Germinal center (tissue), 1 donor: Measurements from ENCODE around the gene LGALSL.
"Not testable (repeated sequence)": the region's sequence is repeated elsewhere in the genome, so short reads cannot be mapped to it uniquely, and the experiment has no call there.

ENCODE experiments used
- DNase-seq: peaks from one replicate; pipeline ENCODE4 v3.0.0; 2012; ENCODE audit warnings: mixed read lengths, low spot score

LGALSL gene

DNA sequence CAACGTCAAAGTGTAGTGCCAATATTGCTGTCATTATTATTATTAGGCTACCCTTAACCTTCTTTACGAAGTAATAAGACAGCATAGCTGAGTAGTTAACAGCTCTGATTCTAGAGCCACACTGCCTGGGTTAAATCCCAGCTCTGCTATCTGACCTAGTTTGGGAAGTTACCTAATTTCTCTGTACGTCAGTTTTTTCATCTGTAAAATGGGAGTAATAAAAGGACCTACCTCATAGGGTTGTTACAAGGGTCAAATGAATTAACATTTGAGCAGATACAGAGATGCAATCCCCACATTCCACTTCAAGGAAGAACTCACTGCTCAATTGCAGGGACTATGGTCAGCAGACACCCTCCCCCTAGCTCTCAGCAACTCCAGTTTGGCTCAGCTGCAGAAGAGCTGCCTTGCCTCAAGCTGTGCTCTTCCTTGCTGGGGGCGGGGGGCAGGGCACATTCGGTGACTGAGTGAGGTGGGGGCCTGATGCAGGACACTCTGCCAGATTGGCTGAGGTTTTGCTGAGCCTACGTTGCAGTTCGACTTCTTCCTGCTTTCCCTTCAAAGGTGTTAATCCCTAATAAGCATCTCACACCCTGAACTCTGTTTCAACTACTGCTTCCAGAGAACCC lies 11.0 kb upstream of the LGALSL start:
- no peak for DNase-seq

DNA sequence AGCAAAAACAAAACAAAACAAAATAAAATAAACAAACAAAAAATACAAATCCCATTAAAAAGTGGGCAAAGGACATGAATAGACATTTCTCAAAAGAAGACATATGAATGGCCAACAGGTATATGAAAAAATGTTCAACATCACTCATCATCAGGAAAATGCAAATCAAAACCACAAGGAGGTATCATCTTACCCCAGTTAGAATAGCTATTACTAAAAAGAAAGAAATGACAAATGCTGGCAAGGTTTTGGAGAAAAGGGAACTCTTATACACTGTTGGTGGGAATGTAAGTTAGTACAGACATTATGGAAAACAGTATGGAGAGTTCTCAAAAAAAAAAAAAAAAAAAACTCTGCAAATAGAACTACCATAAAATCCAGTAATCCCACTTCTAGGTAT lies 8.0 kb upstream of the LGALSL start:
- DNase-seq: not testable (repeated sequence)

DNA sequence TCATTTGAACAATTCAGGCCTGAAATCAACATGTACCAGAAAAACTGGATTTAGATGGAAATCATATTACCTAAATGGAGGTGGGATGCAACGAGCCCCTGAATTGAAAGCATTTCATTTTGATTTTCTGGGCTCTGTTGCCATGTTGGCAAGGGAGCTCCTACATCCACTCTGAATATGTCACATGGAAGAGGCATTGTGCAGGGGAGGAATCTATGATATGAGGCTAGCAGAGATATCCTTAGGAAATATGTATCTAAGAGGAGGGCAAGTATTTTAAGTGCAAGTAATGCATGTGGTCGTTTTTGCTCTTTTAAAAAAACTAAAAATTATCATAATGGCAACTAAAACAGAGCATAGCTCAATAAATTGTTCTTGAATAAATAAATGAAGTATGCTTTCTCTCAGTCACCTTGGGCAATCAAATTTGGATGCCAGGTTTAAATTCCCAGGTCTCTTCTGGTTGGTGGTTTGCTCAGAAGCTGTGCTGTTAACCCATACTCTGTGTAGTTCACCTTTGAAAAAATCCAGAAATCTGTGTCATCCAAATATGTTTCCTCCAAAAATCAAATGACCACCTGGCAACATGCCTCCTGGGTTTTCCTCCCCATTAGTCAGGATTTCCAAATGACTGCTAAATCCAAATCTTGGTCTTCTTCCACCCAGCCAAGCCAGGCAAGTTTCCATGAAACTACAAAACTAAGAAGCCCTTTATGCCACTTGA lies 6.5 kb upstream of the LGALSL start:
- no peak for DNase-seq

DNA sequence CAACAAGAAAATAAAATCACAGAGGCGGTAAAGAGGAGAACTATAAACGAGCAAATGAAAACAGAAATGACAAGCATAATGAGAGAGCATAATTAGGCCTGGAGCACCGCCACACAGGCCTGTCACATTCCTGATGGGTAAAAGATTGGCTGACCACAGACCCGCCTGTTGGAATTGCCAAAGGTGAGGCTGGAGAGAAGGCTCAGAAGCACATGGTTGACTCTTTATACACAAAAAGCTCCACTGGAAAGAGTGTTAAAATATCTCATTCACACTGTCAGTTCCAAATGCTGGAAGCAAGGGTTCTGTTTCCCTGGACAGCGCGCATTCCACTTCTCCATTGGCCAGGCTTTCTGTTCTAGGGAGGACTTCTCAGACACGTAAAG lies 5.9 kb upstream of the LGALSL start:
- DNase-seq: no peak

DNA sequence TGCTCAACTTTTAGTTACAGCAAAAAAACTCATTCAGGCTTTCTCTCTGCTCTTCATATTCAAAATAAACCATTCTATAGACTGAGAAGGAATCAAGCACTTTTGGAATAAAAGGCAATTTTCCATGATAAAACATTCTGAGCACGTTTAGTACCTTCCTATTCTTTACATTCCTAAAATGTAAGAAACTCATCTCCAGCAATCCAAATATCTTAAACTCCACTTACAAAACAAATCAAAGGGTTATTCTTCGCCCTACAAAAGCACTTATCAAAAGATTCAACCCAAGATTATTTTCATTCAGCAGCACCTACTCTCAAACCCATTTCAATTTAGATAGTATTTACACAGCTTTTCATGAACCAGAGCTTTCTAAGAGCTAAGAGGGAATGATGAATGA lies 2.9 kb upstream of the LGALSL start:
- no peak for DNase-seq

DNA sequence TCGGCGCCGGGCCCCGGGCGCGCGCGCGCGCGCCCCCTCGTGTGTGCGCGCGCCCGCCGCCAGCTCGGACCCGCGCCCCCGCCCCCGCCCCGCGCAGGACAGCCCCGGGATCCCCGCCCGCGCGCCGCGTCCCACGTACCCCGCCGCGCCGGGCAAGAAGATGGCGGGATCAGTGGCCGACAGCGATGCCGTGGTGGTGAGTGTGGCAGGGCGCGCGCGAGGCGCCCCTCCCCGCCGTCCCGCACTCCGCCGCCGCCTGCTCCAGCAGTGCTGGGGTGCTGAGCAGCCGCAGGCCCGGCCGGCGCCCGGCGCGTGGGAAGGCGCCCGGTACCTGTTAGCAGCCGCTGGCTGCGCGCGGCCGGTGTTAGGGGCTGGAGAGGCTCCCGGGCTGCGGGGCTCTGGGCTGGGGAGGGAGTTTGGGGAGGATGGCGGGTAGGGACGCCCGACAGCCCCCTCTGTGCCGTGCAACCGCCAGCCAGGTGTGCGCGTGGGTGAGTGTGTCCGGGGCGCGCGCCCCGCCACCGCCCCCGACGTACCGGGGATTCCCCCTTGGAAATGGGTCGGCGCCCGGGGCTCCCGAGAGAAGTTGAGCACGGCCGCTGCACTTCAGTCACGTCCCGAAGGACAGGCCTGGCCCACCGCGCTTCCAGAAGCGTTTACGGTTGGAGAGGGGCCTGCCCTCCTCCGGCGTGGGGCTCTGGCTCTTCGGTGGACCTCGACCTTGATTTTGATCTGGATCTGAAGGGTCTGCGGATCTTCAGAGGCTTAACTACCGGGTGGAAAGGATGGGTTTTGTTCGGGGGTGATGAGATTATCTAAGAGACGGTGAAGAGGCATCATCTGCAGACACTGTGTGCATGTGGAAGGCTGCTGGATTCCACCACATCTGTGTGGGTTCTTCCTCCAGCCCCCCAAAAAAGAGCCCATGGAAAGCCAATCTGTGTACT lies 697 bp downstream of the LGALSL start:
- DNase-seq: peak; percentile 86

DNA sequence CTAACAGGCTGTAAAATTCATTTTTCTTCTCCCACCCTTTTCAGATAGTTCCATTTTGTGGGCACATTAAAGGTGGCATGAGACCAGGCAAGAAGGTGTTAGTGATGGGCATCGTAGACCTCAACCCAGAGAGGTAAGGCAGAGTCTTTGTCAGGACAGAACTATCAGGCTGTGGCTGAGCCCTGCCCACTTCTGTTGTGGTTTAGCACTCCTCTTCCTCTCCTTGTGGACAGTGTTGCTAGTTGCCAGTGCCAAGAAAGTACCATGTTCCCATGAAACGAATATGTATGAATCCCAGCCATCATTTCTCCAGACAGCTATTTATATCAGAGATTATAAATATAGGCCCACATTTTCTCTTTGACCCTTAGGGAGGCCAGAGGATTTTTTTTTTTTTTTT lies 1.6 kb downstream of the LGALSL start:
- peak; percentile 6 for DNase-seq

DNA sequence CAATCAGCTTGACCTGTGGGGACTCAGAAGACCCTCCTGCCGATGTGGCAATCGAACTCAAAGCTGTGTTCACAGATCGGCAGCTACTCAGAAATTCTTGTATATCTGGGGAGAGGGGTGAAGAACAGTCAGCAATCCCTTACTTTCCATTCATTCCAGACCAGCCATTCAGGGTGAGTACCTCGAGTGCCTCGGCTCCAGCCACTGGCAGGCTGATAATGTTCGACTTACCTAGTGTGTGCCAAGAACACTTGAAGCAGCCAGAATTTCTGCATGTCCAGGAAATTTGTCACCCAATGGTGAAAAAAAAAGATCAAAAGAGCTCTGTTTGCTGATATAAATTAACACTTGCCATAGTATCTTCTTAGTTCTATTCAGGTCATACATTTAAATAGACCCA lies 2.3 kb downstream of the LGALSL start:
- DNase-seq: no peak

DNA sequence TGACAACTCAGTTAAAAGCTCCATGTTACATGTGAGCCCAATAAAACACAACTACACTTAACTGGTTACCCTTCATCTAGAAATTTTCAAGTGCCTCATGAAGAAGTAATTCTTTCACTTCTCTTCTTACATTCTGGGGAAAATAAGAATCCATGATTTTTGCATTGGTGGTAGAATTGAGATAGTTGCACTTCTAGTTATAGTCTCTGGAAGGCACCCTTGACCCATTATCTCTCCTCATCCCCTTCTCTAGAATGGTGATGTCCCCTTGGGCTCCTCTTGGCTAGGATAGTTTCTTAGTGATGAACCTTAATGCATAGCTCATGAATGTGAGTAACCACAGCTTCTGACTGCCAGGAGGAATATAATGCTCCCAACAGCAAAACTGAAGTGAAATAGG lies 3.6 kb downstream of the LGALSL start:
- DNase-seq: no peak

DNA sequence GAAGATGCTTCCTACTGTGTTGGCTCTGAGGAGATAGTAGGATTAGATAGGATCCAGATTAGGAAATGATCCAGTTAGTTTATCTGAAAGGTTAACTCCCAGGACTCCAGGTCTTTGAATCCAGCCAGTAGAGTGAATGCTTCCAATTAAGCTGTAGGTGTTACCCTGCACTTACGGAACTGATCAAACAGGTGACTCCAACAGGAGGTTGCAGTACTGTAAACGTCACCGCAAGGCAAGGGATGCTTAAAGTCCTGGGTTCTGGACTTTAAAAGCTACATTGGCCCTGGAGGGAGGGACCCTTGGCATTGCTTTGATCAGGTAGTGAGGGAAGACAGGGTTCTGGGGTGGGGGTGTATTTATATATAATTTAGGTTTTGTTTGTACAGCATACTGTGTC lies 5.6 kb downstream of the LGALSL start:
- DNase-seq: no peak

DNA sequence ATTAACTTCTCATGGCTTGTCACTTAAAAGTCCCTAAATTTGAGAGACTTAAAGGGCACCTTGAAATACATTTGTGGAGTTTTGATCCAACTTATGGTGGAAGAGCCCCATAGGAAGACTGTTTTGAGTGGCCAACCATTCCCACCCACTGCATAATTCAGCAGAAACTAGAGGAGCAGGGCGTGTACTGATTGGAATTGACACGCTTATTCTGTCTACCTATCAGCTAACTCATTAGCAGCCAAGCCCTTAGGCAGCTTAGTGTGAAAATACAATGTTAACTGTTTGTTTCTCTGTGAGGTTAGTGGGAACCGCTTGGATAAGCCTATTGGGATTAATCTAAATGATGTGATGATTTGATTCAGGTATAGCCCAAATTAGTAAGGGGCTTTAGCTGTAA lies 6.4 kb downstream of the LGALSL start:
- DNase-seq: no peak

DNA sequence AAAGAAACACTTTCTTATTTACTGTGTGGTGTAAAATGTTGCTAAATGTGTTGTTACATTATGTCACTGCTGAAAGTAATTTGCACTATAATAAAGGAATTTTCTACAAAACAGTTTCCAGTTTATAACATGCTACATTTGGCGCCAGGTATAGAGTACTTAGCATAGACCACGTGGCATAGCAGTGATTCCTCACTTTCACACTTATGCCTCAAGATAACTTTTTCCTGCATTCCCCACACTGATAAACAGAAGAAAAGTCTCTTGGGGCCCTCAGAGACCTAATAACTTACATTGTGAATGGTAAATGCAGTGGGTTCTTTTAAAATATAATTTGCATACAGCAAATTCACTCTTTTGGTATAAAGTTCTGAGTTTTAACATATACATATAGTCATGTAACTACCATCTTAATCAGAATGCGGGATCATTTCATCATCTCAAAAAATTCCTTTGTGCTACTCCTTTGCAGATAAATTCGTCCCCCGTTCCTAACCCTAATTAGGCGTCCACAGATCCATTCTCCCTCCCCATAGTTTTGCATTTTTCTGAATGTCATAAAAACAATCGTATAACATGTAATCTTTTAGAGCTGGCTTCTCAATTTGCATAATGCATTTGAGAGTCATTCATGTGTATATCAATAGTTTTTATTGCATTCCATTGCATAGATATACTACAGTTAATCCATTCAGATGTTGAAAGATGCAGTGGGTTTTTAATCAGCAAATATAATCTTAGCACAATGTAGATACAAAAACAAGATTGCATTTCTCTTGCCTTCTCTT lies 7.5 kb downstream of the LGALSL start:
- no peak for DNase-seq

DNA sequence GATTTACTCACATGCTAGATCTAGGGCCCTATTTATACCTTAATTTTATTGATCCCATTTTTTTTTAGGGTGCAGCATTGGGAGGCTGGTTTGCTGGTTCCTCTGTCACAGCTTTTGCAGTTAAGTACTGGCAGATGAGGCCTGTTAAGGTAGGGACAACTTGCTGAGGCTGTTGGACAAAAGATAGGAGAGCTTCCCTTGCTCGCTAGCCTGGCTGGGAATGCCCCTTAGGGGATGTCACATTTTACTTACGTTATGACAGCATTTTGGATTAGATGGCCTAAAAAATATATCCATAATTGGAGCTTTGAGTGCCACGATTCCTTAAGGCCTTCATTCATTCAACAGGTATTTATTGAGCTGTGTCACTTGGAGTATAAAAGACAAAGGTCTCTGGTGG lies 8.2 kb downstream of the LGALSL start:
- no peak for DNase-seq

DNA sequence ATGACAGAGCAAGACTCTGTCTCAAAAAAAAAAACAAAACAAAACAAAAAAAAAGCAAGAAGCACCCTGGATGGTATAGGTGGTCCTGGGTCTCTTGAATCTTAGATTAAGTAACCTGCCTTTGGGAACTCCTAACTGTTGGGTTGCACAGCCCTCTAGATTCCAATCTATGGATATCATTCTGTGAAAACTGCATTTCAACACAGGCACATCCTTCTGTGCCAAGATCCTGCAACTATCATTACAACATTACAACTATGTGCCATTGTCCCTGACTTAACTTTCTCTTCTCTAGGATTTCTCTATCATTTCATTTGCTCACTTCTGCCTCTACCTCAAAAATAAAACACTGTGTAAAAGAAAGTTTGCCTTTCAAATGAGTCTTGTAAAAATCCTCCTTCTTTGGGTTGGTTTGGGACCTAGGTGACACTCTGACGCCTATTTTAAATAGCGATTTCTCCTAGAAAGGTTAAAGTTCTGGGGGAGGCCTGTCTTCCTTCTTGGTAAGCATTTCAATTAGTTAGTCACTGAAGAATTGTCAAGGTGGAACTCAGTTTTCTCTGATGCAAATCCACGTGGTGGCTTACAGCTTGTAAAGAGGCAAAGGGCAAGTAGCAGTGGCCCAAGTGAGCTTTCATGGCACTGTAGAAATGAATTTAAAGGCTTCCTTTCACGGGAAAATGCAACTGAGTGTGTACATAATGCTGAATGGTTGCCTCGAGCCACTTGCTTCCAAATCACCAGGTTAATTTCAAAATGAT lies 9.2 kb downstream of the LGALSL start:
- DNase-seq: no peak

DNA sequence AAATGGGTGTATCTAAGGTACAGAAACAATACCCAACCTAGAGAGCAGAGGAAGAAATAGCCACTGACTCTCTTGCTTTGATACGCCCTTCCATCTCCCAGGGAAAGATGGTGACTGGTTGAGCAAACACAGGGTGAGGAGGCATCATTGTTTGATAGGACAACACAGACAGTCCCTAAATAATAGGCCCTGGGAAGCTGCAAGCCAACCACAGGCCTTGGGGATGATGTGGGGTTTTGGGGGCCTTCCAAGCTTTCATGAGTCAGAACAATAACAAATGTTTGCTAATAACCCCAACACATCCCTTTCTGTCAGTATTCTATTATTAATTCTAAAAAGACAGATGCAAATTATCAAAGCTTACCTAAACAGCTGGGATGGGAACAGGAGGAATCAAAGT lies 9.8 kb downstream of the LGALSL start:
- DNase-seq: no peak

DNA sequence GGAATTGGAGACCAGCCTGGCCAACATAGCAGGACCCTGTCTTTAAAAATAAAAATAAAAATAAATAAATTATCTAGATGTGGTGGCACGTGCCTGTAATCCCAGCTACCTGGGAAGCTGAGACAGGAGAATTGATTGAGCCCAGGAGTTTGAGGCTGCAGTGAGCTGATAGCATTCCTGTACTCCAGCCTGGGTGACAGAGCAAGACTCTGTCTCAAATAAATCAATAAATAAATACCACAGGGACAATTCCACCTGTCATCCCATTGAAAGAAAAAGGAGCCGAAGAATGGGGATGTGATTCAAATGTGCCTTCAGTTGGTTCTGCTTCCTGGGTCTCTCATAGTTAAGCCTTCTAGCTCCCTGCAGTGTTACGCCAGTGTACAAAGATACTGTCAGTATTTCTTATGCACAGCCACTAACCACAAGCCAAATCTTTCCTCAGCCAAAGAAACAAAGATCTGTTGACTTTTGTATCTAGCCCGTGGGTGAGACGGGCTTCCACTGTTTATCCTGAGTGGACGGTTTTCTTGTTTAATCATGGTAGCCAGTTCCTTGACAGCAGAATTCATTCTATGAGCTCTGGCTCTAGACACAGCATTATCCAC lies 12.6 kb downstream of the LGALSL start:
- no peak for DNase-seq

DNA sequence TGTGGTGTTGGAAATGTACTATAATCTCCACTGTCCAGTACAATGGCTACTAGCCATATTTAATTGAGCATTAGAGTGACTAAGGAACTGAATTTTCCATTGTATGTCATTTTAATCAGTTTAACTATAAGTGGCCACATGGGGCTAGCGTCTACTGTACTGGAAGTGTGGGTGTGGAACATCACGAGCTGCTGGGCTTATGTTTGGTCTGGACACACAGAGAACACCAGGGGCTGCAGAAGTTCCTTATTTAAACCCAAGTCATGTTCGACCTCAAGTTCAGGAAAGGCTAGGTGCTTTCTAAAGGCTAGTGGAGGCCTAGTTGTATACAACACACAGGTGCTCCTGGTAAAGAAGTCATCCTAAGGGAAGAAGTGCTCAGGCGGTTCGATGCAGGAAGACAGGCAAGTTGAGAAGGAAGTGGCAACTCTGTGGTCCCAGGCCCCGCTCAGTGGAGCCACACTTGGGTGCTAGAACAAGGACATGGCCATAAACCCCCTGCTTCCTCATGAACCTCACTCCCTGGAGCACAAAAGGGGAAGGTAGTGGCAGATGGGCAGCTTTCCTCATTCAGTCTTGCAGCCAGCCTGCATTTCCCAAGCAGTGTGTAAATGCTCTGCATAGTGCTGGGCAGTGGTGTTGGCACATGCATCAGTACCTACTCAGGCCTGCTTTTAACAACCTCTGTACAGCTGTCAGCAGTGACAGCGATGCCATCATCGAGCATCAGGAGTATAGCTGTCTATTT lies 13.3 kb downstream of the LGALSL start:
- DNase-seq: no peak

DNA sequence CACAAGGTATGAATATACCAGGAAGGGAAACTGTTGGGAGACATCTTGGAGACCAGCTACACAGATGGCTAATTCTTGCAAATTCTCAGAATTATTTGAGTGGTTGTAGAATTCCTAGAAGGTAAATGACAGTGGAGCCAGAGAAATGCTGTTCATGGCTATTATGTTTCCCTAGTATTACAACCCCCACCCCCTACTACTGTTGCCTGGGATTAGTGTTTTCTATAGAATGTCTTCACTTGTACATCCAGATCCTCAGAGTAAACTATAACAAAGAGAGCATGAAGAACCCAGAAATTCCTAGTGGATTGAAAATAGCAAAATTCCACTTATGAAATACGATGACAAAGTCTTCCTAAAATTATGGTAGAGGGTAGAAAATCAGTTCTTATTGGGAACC lies 15.3 kb downstream of the LGALSL start:
- DNase-seq: no peak

DNA sequence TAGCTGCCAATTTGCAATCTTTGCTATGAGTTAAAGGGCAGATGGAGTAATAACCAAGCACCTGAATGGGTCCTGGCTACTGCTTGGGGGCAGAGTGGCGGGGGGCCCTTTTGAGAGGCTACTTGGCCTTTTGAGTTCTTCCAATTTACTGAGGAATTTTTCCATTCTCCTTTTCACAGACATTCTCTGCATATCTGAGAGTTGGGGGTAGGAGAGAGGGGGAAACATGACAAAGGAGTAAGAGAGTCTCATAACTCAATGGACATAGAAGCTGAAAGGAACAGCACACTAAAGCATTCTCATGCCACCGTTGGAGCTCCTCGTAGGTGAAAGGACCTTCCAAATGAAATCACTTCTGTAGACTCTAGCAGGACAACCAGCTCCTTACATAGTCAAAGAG lies 16.1 kb downstream of the LGALSL start:
- DNase-seq: no peak

DNA sequence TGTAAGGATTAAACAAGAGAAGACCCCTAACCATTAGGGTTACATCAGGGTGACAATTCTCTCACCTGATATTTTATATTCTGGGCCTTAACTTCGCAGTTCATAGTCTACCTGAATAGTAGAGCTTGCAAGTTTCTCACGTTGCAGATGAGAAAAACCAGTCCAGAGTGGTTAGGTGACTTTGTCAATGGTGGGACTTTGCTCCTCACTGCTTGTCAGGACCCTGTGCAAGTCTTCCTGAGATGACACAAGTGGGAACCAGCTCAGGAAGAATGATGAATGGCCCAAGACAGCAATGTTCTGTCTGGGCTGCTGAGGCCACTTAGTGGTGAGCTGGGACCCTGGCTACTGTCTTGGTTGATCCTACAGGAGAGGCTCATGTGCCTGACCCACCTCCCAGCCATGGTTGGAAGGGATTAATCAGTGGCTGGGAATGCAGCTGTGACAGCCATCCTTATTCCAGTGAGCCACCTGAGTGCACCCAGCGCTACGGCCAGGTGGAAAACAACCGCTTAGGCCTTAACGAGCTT lies 16.9 kb downstream of the LGALSL start:
- DNase-seq: no peak
